Stimulated activated naive CD8-positive, alpha-beta T cell treated with anti-CD3 and anti-CD28 coated beads, Interleukin-15, amount 100 ng/mL, for 72 hours (primary cell): ENCODE measurements around the gene TSHZ2.
"Not testable (repeated sequence)": the region's sequence is repeated elsewhere in the genome, so short reads cannot be mapped to it uniquely, and the experiment has no call there.

Source experiments
- ATAC-seq: fragments of 150-1000 bp; cut with Tn5 transposase; 2 replicates; pipeline ENCODE4 v1.10.0; 2021; ENCODE audit warnings: mild to moderate bottlenecking, moderate library complexity
- DNase-seq, 2 donors: peaks; one replicate each; pipeline ENCODE4 v3.0.0; 2021 to 2022
- H3K27ac Mint-ChIP-seq, 2 donors: one replicate each; pipeline ENCODE4 v1.8.0; 2022; ENCODE audit warnings: mild to moderate bottlenecking in 2 of 2, mixed read lengths in 2 of 2, moderate library complexity in 2 of 2
- H3K27me3 Mint-ChIP-seq: one replicate; pipeline ENCODE4 v1.8.0; 2022; ENCODE audit warnings: mixed read lengths
- H3K4me1 Mint-ChIP-seq: one replicate; pipeline ENCODE4 v1.8.0; 2022; ENCODE audit warnings: mild to moderate bottlenecking, mixed read lengths
- H3K4me3 Mint-ChIP-seq, 2 donors: one replicate each; pipeline ENCODE4 v1.8.0; 2022; ENCODE audit warnings: mild to moderate bottlenecking in 2 of 2, mixed read lengths in 2 of 2, moderate library complexity in 1 of 2
- H3K9me3 Mint-ChIP-seq, 2 donors: one replicate each; pipeline ENCODE4 v1.8.0; 2022; ENCODE audit warnings: mixed read lengths in 2 of 2

The TSHZ2 gene

GRCh38 chr20:52945862-52946522, 26.2 kb upstream of the TSHZ2 start:
- Mint-ChIP-seq H3K4me3 (no peak overlapping the region), H3K9me3 (peaks cover 0 to 5% of the 10 kb centered on the region in 2 donors), H3K27me3 (no peaks in the 10 kb centered on the region), H3K4me1 (no peaks in the 10 kb centered on the region), H3K27ac (no peak overlapping the region)
- ATAC-seq: no peak
- DNase-seq: no peak

GRCh38 chr20:52948491-52948890, 23.7 kb upstream of the TSHZ2 start:
- Mint-ChIP-seq H3K27ac (no peak overlapping the region), H3K4me3 (no peak overlapping the region), H3K27me3 (no peaks in the 10 kb centered on the region), H3K9me3 (no peaks in the 10 kb centered on the region), H3K4me1 (no peaks in the 10 kb centered on the region)
- no peak for ATAC-seq
- DNase-seq: no peak

GRCh38 chr20:52953020-52953419, 19.1 kb upstream of the TSHZ2 start:
- no peaks in the 10 kb centered on the region for H3K4me1 Mint-ChIP-seq
- no peak overlapping the region for H3K4me3 Mint-ChIP-seq
- DNase-seq (no peak), ATAC-seq (no peak)
- no peaks in the 10 kb centered on the region for H3K9me3 Mint-ChIP-seq
- no peaks in the 10 kb centered on the region for H3K27me3 Mint-ChIP-seq
- H3K27ac Mint-ChIP-seq: no peak overlapping the region

GRCh38 chr20:52954849-52955248, 17.3 kb upstream of the TSHZ2 start:
- Mint-ChIP-seq H3K9me3 (no peaks in the 10 kb centered on the region), H3K4me3 (no peak overlapping the region), H3K27ac (no peak overlapping the region), H3K4me1 (no peaks in the 10 kb centered on the region), H3K27me3 (no peaks in the 10 kb centered on the region)
- ATAC-seq: no peak
- DNase-seq: no peak

GRCh38 chr20:52958211-52958610, 13.9 kb upstream of the TSHZ2 start:
- Mint-ChIP-seq H3K27me3 (peaks cover 7% of the 10 kb centered on the region), H3K9me3 (peaks cover 0 to 6% of the 10 kb centered on the region in 2 donors), H3K4me3 (no peak overlapping the region), H3K4me1 (no peaks in the 10 kb centered on the region), H3K27ac (no peak overlapping the region)
- DNase-seq: no peak
- ATAC-seq: no peak

GRCh38 chr20:52959125-52959524, 13.0 kb upstream of the TSHZ2 start:
- Mint-ChIP-seq H3K4me1 (peaks cover 6% of the 10 kb centered on the region), H3K27me3 (peaks cover 14% of the 10 kb centered on the region), H3K9me3 (peaks cover 0 to 6% of the 10 kb centered on the region in 2 donors), H3K27ac (no peak overlapping the region), H3K4me3 (no peak overlapping the region)
- ATAC-seq: no peak
- DNase-seq: no peak

GRCh38 chr20:52962183-52962582, 10.0 kb upstream of the TSHZ2 start:
- no peak overlapping the region for H3K27ac Mint-ChIP-seq
- H3K27me3 Mint-ChIP-seq: peaks cover 26% of the 10 kb centered on the region
- no peak overlapping the region for H3K4me3 Mint-ChIP-seq
- peaks cover 6% of the 10 kb centered on the region for H3K4me1 Mint-ChIP-seq
- H3K9me3 Mint-ChIP-seq: peaks cover 0 to 6% of the 10 kb centered on the region in 2 donors
- ATAC-seq (no peak), DNase-seq (no peak)

GRCh38 chr20:52963131-52963530, 9.0 kb upstream of the TSHZ2 start:
- Mint-ChIP-seq H3K4me3 (no peak overlapping the region), H3K27ac (no peak overlapping the region), H3K9me3 (peaks cover 0 to 6% of the 10 kb centered on the region in 2 donors), H3K4me1 (peaks cover 6% of the 10 kb centered on the region), H3K27me3 (peaks cover 26% of the 10 kb centered on the region)
- DNase-seq (no peak), ATAC-seq (no peak)

- peaks cover 26% of the 10 kb centered on the region for H3K27me3 Mint-ChIP-seq
- no peak overlapping the region for H3K4me3 Mint-ChIP-seq
- DNase-seq (no peak), ATAC-seq (no peak)
- no peak overlapping the region for H3K27ac Mint-ChIP-seq
- peaks cover 6% of the 10 kb centered on the region for H3K4me1 Mint-ChIP-seq
- peaks cover 0 to 6% of the 10 kb centered on the region in 2 donors for H3K9me3 Mint-ChIP-seq
Observed at GRCh38 chr20:52964131-52964530, 8.0 kb upstream of the TSHZ2 start.

GRCh38 chr20:52965380-52965779, 6.8 kb upstream of the TSHZ2 start:
- Mint-ChIP-seq H3K27me3 (peaks cover 26% of the 10 kb centered on the region), H3K4me3 (no peak overlapping the region), H3K9me3 (peaks cover 0 to 6% of the 10 kb centered on the region in 2 donors), H3K4me1 (peaks cover 6% of the 10 kb centered on the region), H3K27ac (no peak overlapping the region)
- DNase-seq (no peak), ATAC-seq (no peak)

GRCh38 chr20:52965819-52966218, 6.3 kb upstream of the TSHZ2 start:
- H3K4me3 Mint-ChIP-seq: no peak overlapping the region

GRCh38 chr20:52966543-52966942, 5.6 kb upstream of the TSHZ2 start:
- not testable (repeated sequence) for ATAC-seq, H3K27ac Mint-ChIP-seq, H3K9me3 Mint-ChIP-seq, H3K4me3 Mint-ChIP-seq, DNase-seq
- Mint-ChIP-seq H3K4me1 (peaks cover 11% of the 10 kb centered on the region), H3K27me3 (peaks cover 33% of the 10 kb centered on the region)

More at GRCh38 chr20:52965819-52966218, 6.3 kb upstream of the TSHZ2 start:
- H3K9me3 Mint-ChIP-seq: peaks cover 0 to 6% of the 10 kb centered on the region in 2 donors
- no peak for DNase-seq
- H3K27me3 Mint-ChIP-seq: peaks cover 26% of the 10 kb centered on the region
- no peak overlapping the region for H3K27ac Mint-ChIP-seq
- H3K4me1 Mint-ChIP-seq: peaks cover 6% of the 10 kb centered on the region
- ATAC-seq: no peak

- Mint-ChIP-seq H3K9me3 (no peaks in the 10 kb centered on the region), H3K4me3 (peak overlapping the region; percentile 71 to 80), H3K27ac (peak overlapping the region in 1 of 2 donors; percentile 63), H3K4me1 (peaks cover 43% of the 10 kb centered on the region), H3K27me3 (peaks cover 30% of the 10 kb centered on the region)
- DNase-seq (peak in 1 of 2 donors; percentile 9), ATAC-seq (no peak)
Observed at GRCh38 chr20:52971498-52972189, 514 bp upstream of the TSHZ2 start.

GRCh38 chr20:52972965-52973819, 1.0 kb downstream of the TSHZ2 start:
- Mint-ChIP-seq H3K27me3 (peaks cover 44% of the 10 kb centered on the region), H3K4me3 (peak overlapping the region; percentile 89 to 94), H3K9me3 (no peaks in the 10 kb centered on the region), H3K27ac (peak overlapping the region; percentile 92 to 97), H3K4me1 (peaks cover 43% of the 10 kb centered on the region)
- peak; percentile 24 to 31 for DNase-seq
- ATAC-seq: peak; percentile 62

- Mint-ChIP-seq H3K4me3 (peak overlapping the region; percentile 89 to 94), H3K9me3 (no peaks in the 10 kb centered on the region), H3K27me3 (peaks cover 44% of the 10 kb centered on the region), H3K27ac (peak overlapping the region in 1 of 2 donors; percentile 37), H3K4me1 (peaks cover 46% of the 10 kb centered on the region)
- peak in 1 of 2 donors; percentile 28 for DNase-seq
- ATAC-seq: peak; percentile 41
Observed at GRCh38 chr20:52974179-52974594, 2.0 kb downstream of the TSHZ2 start.
